ENCODE results near the gene MAGEB6. TPM values are rescaled to one million over a fixed set of nuclear protein-coding genes. Genes with fewer than 3 reads are reported as not detected.
"Not testable (repeated sequence)": the region's sequence is repeated elsewhere in the genome, so short reads cannot be mapped to it uniquely, and the experiment has no call there.

The MAGEB6 gene
- not detected in 2 replicates for polyA plus RNA-seq (2011; rRNA removed)
- not detected in 2 replicates for polyA minus RNA-seq (2011; rRNA and poly(A)+ RNA removed)

- ChIA-PET CTCF (no interaction called here), POLR2A (no interaction called here)
- Histone ChIP-seq H3K4me3 (ENCODE audit: low read depth, low read length) (no peak within 1 kb of the TSS), H3K27ac (ENCODE audit: low read depth, low read length) (no peak within 1 kb of the TSS), H3K27me3 (ENCODE audit: control insufficient read depth, insufficient read depth, low read length) (no peaks in the 10 kb centered on the region), H3K9me3 (ENCODE audit: control insufficient read depth, insufficient read depth, low read length) (peaks cover 8% of the 10 kb centered on the region)
- TF ChIP-seq CTCF (IDR thresholded peaks at IDR 0.05; ENCODE audit: low read depth, low read length) = no peak
- DNase-seq (ENCODE audit: low read depth, low spot score) = no peak
These were observed at the start of gene MAGEB6 for GRCh38 chrX:26192204-26192603. Gene MAGEB6, plus strand, starts transcription at chrX:26192440. Its CDS starts 1,407 bp downstream, at chrX:26193847.

- POLR2A ChIA-PET = no interaction called here
- TF ChIP-seq CTCF (IDR thresholded peaks at IDR 0.05; ENCODE audit: low read depth, low read length) = no peak
- no peaks in the 10 kb centered on the region; the same call in 1 of the 2 replicates for H3K9me3 ChIP-seq (ENCODE audit: control insufficient read depth, insufficient read depth, low read length)
- no peak overlapping the region for H3K4me3 ChIP-seq (ENCODE audit: low read depth, low read length)
- CTCF ChIA-PET = no interaction called here
- DNase-seq (ENCODE audit: low read depth, low spot score) = no peak
- no peak overlapping the region for H3K27ac ChIP-seq (ENCODE audit: low read depth, low read length)
- H3K27me3 ChIP-seq (ENCODE audit: control insufficient read depth, insufficient read depth, low read length) = no peaks in the 10 kb centered on the region
These were observed 46.2 kb upstream of the MAGEB6 start for GRCh38 chrX:26146024-26146423.

GRCh38 chrX:26160301-26160700 is 31.9 kb upstream of the MAGEB6 start, which contains the start of gene MAGEB6B:
Gene MAGEB6B, plus strand, starts transcription at chrX:26160601. Its CDS starts 0 bp downstream, at chrX:26160601.
- H3K4me3 ChIP-seq (ENCODE audit: low read depth, low read length) = no peak within 1 kb of the TSS
- DNase-seq (ENCODE audit: low read depth, low spot score) = no peak
- H3K27ac ChIP-seq (ENCODE audit: low read depth, low read length) = no peak within 1 kb of the TSS
- CTCF ChIA-PET = no interaction called here
- no peaks in the 10 kb centered on the region for H3K27me3 ChIP-seq (ENCODE audit: control insufficient read depth, insufficient read depth, low read length)
- peaks cover 4% of the 10 kb centered on the region for H3K9me3 ChIP-seq (ENCODE audit: control insufficient read depth, insufficient read depth, low read length)
- POLR2A ChIA-PET = no interaction called here
- no peak for TF ChIP-seq CTCF (IDR thresholded peaks at IDR 0.05; ENCODE audit: low read depth, low read length)

- ChIA-PET CTCF (no interaction called here), POLR2A (no interaction called here)
- DNase-seq (ENCODE audit: low read depth, low spot score) = no peak
- Histone ChIP-seq H3K27me3 (ENCODE audit: control insufficient read depth, insufficient read depth, low read length) (no peaks in the 10 kb centered on the region), H3K4me3 (ENCODE audit: low read depth, low read length) (no peak overlapping the region), H3K9me3 (ENCODE audit: control insufficient read depth, insufficient read depth, low read length) (peaks cover 7% of the 10 kb centered on the region; the same call in 1 of the 2 replicates), H3K27ac (ENCODE audit: low read depth, low read length) (no peak overlapping the region)
- TF ChIP-seq CTCF (IDR thresholded peaks at IDR 0.05; ENCODE audit: low read depth, low read length) = no peak
These were observed 11.3 kb downstream of the MAGEB6 start for GRCh38 chrX:26203561-26203960.

- POLR2A ChIA-PET; H3K9me3 ChIP-seq (ENCODE audit: control insufficient read depth, insufficient read depth, low read length); CTCF ChIA-PET; H3K27ac ChIP-seq (ENCODE audit: low read depth, low read length); H3K4me3 ChIP-seq (ENCODE audit: low read depth, low read length); DNase-seq (ENCODE audit: low read depth, low spot score); H3K27me3 ChIP-seq (ENCODE audit: control insufficient read depth, insufficient read depth, low read length): not testable (repeated sequence)
These were observed 12.5 kb downstream of the MAGEB6 start for GRCh38 chrX:26204717-26205116.

- H3K9me3 ChIP-seq (ENCODE audit: control insufficient read depth, insufficient read depth, low read length) = peaks cover 7% of the 10 kb centered on the region; the same call in 1 of the 2 replicates
- no peaks in the 10 kb centered on the region for H3K27me3 ChIP-seq (ENCODE audit: control insufficient read depth, insufficient read depth, low read length)
- no peak for TF ChIP-seq CTCF (IDR thresholded peaks at IDR 0.05; ENCODE audit: low read depth, low read length)
- ChIA-PET POLR2A (no interaction called here), CTCF (no interaction called here)
- H3K4me3 ChIP-seq (ENCODE audit: low read depth, low read length) = no peak overlapping the region
- no peak for DNase-seq (ENCODE audit: low read depth, low spot score)
- H3K27ac ChIP-seq (ENCODE audit: low read depth, low read length) = no peak overlapping the region
These were observed 15.8 kb downstream of the MAGEB6 start for GRCh38 chrX:26208012-26208411.
